ENCODE measurements around the gene PPP1R3G.
"Not testable (repeated sequence)": the region's sequence is repeated elsewhere in the genome, so short reads cannot be mapped to it uniquely, and the experiment has no call there.

The PPP1R3G gene

DNA sequence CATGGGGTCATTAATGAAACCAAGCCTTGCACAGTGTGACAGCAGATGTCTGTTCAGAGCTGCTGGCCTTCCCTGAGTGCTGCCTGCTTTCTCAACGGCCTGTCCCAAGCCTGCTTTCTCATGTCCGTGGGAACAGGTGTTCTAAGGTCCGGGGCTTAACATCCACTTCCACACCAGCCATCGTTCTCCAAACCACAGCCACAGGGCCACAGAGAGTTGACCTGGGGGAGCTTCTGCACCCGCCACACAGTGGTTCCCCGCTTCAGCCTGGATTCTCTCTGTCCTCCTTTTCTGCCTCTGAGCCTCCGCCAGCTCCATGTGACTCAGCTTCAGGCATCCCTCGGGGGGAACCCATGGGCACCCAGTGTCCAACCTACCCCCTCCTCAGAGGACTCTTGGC lies 26.9 kb upstream of the PPP1R3G start:
- H3K4me1 ChIP-seq, result peaks cover 6% of the 10 kb centered on the region; the same call in 1 of the 2 replicates
- in situ Hi-C loops (cut with MboI; ENCODE audit: low sequenced_read_pairs), result loop anchor here (10.0 kb wide), 1 partner anchor 347 kb away; no protein-coding TSS in a partner anchor
- DNase-seq (ENCODE audit: low spot score in 2 of 2), result no peak

DNA sequence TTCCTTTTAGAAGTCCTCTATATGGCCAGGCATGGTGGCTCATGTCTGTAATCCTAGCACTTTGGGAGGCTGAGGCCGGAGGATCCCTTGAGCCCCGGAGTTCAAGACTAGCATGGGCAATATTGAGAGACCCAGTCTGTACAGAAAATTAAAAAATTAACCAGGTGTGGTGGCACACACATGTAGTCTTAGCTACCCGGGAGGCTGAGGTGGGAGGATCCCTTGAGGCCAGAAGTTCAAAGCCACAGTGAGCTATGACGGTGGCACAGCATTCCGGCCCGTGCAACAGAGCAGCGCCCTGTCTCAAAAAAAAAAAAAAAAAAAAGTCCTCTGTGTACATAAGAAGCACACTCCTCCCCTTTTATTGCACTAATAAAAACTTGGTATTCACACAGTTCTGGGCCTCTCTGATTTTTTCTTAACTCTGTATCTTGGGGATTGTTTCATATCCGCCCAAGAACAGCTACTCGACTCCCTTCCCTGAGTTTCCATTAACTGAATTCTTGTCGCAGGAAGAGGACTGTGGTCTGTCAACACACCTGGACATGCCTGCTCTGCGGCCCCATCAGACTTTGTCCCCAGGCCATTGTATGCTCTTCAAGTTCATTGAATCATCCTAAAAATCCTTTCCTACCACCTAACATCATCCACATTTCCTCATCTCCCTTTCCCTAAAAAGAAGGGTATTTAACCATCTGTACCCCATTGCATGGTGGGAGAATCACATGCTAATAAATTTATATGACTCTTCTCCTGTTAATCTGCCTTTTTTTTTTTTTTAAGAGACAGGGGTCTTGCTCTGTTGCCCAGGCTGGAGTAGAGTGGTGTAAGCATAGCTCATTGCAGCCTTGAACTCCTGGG lies 25.9 kb upstream of the PPP1R3G start:
- DNase-seq (ENCODE audit: low spot score in 2 of 2), result no peak
- in situ Hi-C loops (cut with MboI; ENCODE audit: low sequenced_read_pairs), result loop anchor here (10.0 kb wide), 1 partner anchor 346 kb away; no protein-coding TSS in a partner anchor
- no peaks in the 10 kb centered on the region for H3K36me3 ChIP-seq (replicated peaks)
- H3K9me3 ChIP-seq, result no peaks in the 10 kb centered on the region
- H3K4me1 ChIP-seq, result peaks cover 6% of the 10 kb centered on the region; the same call in 1 of the 2 replicates
- no peaks in the 10 kb centered on the region for H3K27me3 ChIP-seq (ENCODE audit: low read depth)
- H3K4me3 ChIP-seq, result no peak overlapping the region

More for the DNA sequence above, 26.9 kb upstream of the PPP1R3G start:
- Histone ChIP-seq H3K9me3 (no peaks in the 10 kb centered on the region), H3K27me3 (ENCODE audit: low read depth) (no peaks in the 10 kb centered on the region), H3K36me3 (replicated peaks) (no peaks in the 10 kb centered on the region), H3K4me3 (no peak overlapping the region)

DNA sequence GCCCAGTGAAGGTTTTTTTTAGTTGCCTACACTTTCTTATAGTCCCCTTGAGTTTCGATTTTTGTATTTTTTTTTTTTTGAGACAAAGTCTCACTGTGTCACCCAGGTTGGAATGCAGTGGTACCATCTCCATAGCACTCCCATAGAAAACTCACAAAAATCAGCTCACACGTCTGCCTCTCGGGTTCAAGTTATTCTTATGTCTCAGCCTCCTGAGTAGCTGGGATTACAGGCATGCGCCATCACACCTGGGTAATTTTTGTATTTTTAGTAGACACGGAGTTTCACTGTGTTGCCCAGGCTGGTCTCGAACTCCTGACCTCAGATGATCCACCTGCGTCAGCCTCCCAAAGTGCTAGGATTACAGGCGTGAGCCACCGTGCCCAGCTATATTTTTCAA lies 24.7 kb upstream of the PPP1R3G start:
- H3K9me3 ChIP-seq; H3K36me3 ChIP-seq (replicated peaks); DNase-seq (ENCODE audit: low spot score in 2 of 2); H3K4me3 ChIP-seq; in situ Hi-C loops (cut with MboI; ENCODE audit: low sequenced_read_pairs); H3K27me3 ChIP-seq (ENCODE audit: low read depth); H3K4me1 ChIP-seq: not testable (repeated sequence)

DNA sequence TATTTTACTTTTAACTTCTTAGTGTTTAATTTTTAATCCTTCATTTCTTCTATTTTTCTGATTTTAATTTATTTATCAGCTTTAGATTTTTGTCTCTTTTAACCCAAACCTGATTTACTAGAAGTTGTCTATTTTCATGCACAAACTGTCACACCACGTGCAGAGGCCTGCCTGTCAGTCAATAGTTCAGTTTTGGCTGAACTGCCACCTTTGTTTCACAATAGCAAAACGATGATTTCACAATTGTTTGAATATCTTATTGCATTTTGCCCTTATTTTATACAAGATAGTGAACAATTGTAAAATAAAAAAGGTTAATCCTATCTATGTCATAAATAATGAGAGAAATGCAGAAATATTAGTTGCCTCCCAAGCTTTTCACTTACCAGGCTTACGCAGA lies 24.0 kb upstream of the PPP1R3G start:
- DNase-seq (ENCODE audit: low spot score in 2 of 2), result no peak
- in situ Hi-C loops (cut with MboI; ENCODE audit: low sequenced_read_pairs), result no loop called here

DNA sequence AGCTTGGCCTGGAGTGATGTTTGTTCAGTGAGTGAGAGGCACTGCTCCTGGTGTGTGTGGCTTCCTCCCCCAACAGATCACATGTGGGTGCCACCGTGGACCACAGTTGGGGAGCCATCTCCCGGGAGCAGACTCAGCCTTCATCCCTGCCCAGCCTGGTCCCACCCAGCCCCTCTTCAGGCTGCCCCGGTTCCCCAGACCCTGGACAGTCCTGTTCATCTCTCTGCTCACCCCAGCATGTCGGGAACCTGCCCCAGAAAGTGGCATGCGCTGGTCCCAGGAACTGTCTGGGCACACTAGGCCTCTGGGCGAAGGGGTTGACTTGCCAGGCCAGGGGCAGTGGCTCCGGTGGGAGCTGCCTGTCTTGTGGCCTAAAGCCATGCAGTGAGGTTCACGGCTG lies 21.5 kb upstream of the PPP1R3G start:
- Histone ChIP-seq H3K36me3 (replicated peaks) (no peaks in the 10 kb centered on the region), H3K4me1 (no peaks in the 10 kb centered on the region), H3K4me3 (no peak overlapping the region), H3K9me3 (no peaks in the 10 kb centered on the region), H3K27me3 (ENCODE audit: low read depth) (no peaks in the 10 kb centered on the region)
- in situ Hi-C loops (cut with MboI; ENCODE audit: low sequenced_read_pairs), result no loop called here
- no peak for DNase-seq (ENCODE audit: low spot score in 2 of 2)

More for the DNA sequence above, 24.0 kb upstream of the PPP1R3G start:
- H3K27me3 ChIP-seq (ENCODE audit: low read depth), result no peaks in the 10 kb centered on the region
- H3K9me3 ChIP-seq, result no peaks in the 10 kb centered on the region
- 0 out of 2 replicates have a peak, but pooled peaks cover 3% of the 10 kb centered on the region for H3K4me1 ChIP-seq
- H3K36me3 ChIP-seq (replicated peaks), result no peaks in the 10 kb centered on the region
- no peak overlapping the region for H3K4me3 ChIP-seq

DNA sequence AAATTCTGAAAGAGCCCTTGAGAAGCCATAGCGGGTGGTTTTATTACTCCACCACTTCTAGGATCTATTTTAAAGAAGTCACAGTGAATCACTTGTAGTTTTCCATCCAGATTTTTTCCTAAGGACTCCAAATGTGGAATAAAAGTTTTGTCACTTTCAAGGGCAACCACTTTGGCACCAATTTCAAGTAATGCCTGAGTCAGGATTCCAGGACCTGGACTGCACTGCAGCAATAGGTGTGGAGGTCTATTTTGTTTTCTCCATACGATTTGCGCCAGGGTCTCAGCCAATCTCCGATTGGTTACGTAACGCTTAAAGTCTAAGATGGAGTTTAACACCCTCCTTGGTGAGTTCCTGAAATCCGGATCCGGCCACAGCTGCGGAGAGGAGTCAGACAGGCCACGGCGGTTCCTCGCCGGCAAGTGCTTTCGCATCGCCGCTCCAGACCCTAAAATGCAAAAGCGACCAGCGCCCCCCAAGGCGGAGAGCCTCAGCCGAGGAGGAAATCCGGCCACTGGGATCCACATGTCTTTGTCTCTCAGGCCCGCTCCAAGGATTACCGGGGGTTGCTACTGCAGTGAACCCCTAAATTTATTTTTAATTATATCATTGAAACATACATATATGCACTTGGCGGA lies 18.6 kb upstream of the PPP1R3G start:
- no peak for DNase-seq (ENCODE audit: low spot score in 2 of 2)
- H3K27me3 ChIP-seq (ENCODE audit: low read depth), result no peaks in the 10 kb centered on the region
- in situ Hi-C loops (cut with MboI; ENCODE audit: low sequenced_read_pairs), result no loop called here
- no peaks in the 10 kb centered on the region for H3K9me3 ChIP-seq
- H3K4me1 ChIP-seq, result no peaks in the 10 kb centered on the region
- no peak overlapping the region for H3K4me3 ChIP-seq
- no peaks in the 10 kb centered on the region for H3K36me3 ChIP-seq (replicated peaks)

DNA sequence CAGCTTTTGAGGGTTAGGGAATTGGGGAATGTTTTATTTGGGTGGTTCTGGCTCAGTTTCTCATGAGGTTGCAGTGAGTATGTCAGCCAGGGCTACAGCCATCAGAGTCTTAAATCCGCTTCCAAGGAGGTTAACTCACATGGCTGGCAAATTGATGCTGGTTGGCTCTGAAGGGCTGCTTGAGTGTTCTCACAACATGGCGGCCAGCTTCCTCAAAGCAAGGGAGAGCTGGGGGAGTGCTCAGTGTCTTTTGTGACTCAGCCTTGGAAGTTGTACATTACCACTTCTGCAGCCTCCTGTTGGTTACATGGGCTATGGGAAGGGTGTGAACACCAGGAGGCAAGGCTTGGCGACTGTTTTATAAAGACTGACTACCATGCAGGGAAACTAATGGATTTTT lies 17.8 kb upstream of the PPP1R3G start:
- H3K9me3 ChIP-seq, result no peaks in the 10 kb centered on the region
- DNase-seq (ENCODE audit: low spot score in 2 of 2), result no peak
- no peaks in the 10 kb centered on the region for H3K36me3 ChIP-seq (replicated peaks)
- no peak overlapping the region for H3K4me3 ChIP-seq
- H3K4me1 ChIP-seq, result no peaks in the 10 kb centered on the region
- in situ Hi-C loops (cut with MboI; ENCODE audit: low sequenced_read_pairs), result no loop called here
- no peaks in the 10 kb centered on the region for H3K27me3 ChIP-seq (ENCODE audit: low read depth)

DNA sequence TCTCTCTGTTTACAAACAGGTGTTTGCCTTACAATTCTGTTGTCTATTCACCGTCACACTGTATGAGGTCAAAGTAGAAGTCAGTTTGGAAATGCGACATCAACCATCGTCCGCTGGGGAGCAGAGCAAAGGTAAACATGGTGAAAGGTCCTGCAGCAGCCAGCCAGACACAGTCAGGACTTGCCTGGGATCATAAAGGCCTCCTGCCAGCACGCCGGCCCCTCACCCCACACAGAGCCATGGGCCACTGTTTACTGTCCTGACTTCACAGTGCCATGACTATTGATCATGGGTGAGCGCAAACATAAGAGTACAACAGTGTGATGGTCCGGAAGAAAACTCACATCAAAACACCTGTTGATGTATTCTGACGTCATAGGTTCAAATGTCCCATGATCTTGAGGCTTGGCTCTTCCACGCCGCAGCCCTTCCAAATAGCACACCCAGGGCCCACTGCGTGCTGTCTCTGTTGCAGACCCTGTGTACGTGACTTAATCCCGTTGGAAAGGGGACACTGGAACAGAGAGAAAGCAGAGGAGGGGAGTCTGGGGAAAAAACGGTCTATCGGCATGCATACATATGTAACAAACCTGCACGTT lies 16.9 kb upstream of the PPP1R3G start:
- in situ Hi-C loops (cut with MboI; ENCODE audit: low sequenced_read_pairs), result no loop called here
- DNase-seq (ENCODE audit: low spot score in 2 of 2), result no peak
- Histone ChIP-seq H3K4me3 (no peak overlapping the region), H3K9me3 (no peaks in the 10 kb centered on the region), H3K36me3 (replicated peaks) (no peaks in the 10 kb centered on the region), H3K27me3 (ENCODE audit: low read depth) (no peaks in the 10 kb centered on the region), H3K4me1 (no peaks in the 10 kb centered on the region)

DNA sequence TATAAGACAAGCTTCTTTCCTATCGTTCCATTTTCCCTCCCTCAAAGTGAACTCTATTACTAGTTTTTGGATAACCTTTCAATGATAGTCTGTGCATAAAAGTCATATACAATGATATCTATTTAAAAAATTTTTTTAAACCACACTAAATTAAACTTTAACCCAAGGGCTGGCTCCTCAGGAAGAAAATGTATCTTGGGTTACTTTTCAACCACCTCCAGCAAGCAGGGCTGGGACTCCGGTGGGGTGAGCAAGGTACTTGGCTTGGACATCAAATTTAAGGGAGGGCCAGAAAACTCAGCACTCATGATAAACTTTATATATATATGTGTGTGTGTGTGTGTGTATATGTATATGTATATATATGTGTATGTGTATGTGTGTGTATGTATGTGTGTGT lies 13.9 kb upstream of the PPP1R3G start:
- Histone ChIP-seq H3K9me3 (no peaks in the 10 kb centered on the region), H3K4me1 (no peaks in the 10 kb centered on the region), H3K36me3 (replicated peaks) (no peaks in the 10 kb centered on the region), H3K27me3 (ENCODE audit: low read depth) (no peaks in the 10 kb centered on the region), H3K4me3 (no peak overlapping the region)
- no peak for DNase-seq (ENCODE audit: low spot score in 2 of 2)
- in situ Hi-C loops (cut with MboI; ENCODE audit: low sequenced_read_pairs), result no loop called here

DNA sequence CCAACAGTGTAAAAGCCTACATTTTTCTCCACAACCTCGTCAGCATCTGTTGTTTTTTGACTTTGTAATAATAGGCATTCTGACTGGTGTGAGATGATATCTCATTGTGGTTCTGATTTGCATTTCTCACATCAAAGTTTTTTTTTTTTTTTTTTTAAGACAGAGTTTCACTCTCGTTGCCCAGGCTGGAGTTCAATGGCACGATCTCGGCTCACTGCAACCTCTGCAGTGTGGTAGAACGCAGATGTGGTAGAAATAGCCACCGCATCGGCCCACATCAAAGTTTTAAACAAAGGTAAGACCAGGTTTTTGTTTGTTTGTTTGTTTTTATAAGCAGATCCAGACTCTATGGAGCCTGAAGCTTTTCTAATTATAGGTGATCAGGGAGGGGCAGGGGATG lies 12.7 kb upstream of the PPP1R3G start:
- DNase-seq (ENCODE audit: low spot score in 2 of 2), result no peak
- no peaks in the 10 kb centered on the region for H3K36me3 ChIP-seq (replicated peaks)
- no peaks in the 10 kb centered on the region for H3K4me1 ChIP-seq
- in situ Hi-C loops (cut with MboI; ENCODE audit: low sequenced_read_pairs), result no loop called here
- no peak overlapping the region for H3K4me3 ChIP-seq
- no peaks in the 10 kb centered on the region for H3K27me3 ChIP-seq (ENCODE audit: low read depth)
- no peaks in the 10 kb centered on the region for H3K9me3 ChIP-seq

DNA sequence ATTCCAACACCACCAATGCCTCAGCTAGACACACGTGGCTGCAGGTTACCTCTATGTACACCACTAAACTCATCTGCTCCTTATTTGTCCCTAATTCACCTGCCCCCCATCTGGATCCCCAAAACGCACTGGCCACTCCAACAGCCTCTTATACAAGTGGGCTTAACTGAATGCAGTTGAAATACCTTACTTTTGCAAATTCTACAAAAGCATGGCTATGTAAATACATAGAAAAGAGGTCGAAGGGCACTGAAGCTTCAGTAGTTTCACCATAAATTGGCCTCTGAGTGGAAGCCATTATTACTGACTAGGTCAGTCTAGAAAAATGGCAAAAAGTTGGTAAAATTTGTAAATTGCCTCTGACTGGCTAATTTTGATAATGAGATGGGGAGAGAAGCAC lies 11.1 kb upstream of the PPP1R3G start:
- Histone ChIP-seq H3K27me3 (ENCODE audit: low read depth) (no peaks in the 10 kb centered on the region), H3K36me3 (replicated peaks) (no peaks in the 10 kb centered on the region), H3K4me1 (no peaks in the 10 kb centered on the region), H3K4me3 (no peak overlapping the region), H3K9me3 (no peaks in the 10 kb centered on the region)
- in situ Hi-C loops (cut with MboI; ENCODE audit: low sequenced_read_pairs), result no loop called here
- DNase-seq (ENCODE audit: low spot score in 2 of 2), result no peak

DNA sequence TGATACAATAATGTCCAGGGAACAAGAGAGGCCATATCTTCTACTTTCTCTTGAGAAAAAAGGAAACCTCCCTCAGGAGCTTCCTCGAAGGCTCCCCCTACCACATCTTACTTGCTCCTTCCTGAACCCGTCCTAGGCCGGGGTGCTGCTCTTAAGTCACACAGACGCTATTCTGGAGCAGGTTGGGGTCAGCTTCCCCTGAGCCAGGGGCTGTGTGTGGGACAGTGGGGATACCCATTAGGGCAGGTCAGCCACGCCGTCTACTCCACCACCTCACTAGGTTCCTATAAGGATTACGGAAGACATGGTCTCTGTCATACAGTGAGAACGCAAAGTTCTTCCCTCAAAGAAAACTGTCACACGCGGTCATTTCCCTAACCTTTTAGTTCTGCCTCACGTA lies 8.2 kb upstream of the PPP1R3G start:
- in situ Hi-C loops (cut with MboI; ENCODE audit: low sequenced_read_pairs), result no loop called here
- H3K36me3 ChIP-seq (replicated peaks), result no peaks in the 10 kb centered on the region
- no peaks in the 10 kb centered on the region for H3K9me3 ChIP-seq
- no peaks in the 10 kb centered on the region; the same call in 1 of the 2 replicates for H3K4me1 ChIP-seq
- no peaks in the 10 kb centered on the region for H3K27me3 ChIP-seq (ENCODE audit: low read depth)
- no peak for DNase-seq (ENCODE audit: low spot score in 2 of 2)
- H3K4me3 ChIP-seq, result no peak overlapping the region

DNA sequence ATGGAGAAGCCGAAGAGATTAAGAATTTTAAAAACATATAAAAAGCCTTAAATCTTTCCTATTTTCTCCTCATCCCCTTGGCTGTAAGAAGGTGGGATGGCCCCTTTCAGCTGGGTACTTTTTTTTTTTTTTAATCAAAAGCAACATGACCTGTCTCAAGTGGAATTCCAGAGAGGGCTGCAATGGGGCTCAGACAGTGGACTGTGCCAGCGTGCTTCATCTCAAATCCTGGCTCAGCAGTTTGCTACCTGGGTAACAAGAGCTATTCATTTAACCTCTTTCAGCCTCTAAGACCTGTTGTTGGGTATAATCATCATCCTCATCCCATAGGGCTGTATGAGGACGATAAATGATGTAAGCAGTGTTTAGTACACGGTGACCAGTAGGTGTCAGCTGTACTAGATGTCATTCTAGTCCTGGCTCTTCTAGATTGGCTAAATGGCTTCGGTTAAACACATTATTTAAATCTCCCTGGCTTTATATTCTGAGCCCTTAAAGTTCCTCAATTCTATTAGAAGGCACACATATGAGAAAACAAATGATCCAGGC lies 6.9 kb upstream of the PPP1R3G start:
- peaks cover 12% of the 10 kb centered on the region for H3K4me1 ChIP-seq
- in situ Hi-C loops (cut with MboI; ENCODE audit: low sequenced_read_pairs), result no loop called here
- no peaks in the 10 kb centered on the region for H3K27me3 ChIP-seq (ENCODE audit: low read depth)
- peak in 1 of 2 experiments; percentile 24 for DNase-seq (ENCODE audit: low spot score in 2 of 2)
- H3K9me3 ChIP-seq, result no peaks in the 10 kb centered on the region
- H3K36me3 ChIP-seq (replicated peaks), result no peaks in the 10 kb centered on the region
- no peak overlapping the region for H3K4me3 ChIP-seq

DNA sequence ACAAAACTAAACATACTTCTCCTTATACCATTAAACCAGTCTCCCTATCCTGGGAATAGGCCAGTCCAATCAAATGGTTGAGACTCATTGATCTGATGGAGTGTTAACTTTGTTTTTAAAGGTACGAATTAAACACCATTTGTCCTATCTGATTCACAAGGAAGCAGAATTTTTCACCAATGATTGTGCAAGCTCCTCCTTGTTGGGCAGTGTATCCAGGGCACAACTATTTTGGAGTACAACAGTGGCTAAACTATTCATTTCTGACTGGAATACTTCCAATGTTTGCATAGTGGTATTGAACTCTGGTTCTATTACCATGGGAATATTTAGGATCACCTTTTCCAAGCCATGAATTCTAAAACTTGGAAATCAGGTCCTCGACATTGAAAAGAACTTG lies 5.4 kb upstream of the PPP1R3G start:
- no peak for DNase-seq (ENCODE audit: low spot score in 2 of 2)
- H3K4me1 ChIP-seq, result peaks cover 15% of the 10 kb centered on the region
- no peaks in the 10 kb centered on the region for H3K9me3 ChIP-seq
- no peaks in the 10 kb centered on the region for H3K36me3 ChIP-seq (replicated peaks)
- H3K27me3 ChIP-seq (ENCODE audit: low read depth), result no peaks in the 10 kb centered on the region
- in situ Hi-C loops (cut with MboI; ENCODE audit: low sequenced_read_pairs), result no loop called here
- no peak overlapping the region for H3K4me3 ChIP-seq
